Measurements from ENCODE around the gene RGS4.

- TF ChIP-seq CTCF (conservative IDR thresholded peaks at IDR 0.05; ENCODE audit: low read length) (no peak), EZH2phosphoT487 (IDR thresholded peaks at IDR 0.05; ENCODE audit: borderline replicate concordance) (no peak)
These were observed 18.7 kb upstream of the RGS4 start for GRCh38 chr1:163050496-163050895.
